GM21737 (cell line): Measurements from ENCODE around the gene SCLY.
"Not testable (repeated sequence)": the region's sequence is repeated elsewhere in the genome, so short reads cannot be mapped to it uniquely, and the experiment has no call there.

Experiments
- ATAC-seq: cut with Tn5 transposase; IDR thresholded peaks from one replicate; pipeline ENCODE4 v1.9.1; 2021; ENCODE audit warnings: mild to moderate bottlenecking, moderate library complexity; ENCODE audit not compliant: unreplicated experiment

The SCLY gene

DNA sequence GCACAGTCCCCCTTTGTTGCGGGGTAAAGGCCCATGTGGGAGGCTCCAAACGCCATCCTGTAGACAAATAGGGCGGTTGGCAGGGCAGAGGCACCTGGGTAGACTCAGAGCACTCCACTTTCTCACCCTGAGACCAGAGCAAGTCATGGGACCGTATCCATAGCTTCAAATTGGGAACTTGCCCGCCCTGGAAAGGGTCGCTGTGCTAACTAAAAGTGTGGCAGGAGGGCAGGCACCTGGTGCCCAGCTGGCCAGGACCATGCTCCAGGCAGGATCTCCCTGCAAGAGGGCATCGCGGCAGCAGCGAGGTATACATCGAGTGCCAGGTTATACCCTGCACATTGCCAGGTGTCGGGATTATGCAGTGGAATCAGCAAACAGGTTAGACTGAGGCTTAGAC is 20.8 kb upstream of the SCLY start:
- no peak for ATAC-seq

DNA sequence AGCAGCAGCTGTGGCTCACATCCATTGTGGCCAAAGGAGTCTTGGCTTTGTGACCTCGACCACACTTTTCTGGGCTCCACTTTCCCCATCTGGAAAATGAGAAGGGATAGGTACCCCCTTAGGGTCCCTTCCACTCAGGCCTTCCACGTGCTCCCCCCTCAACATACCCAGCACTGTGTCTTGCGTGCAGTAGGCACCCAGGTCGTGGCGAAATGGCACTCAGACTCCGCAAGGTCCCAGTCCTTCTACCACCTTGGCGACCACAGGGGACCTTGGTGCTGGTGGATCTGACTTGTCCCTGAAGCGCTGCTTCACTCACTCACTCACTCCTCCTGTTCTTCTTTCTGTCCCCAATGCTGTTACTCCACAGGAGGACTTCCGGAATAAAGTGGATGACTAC is 19.9 kb upstream of the SCLY start:
- no peak for ATAC-seq

DNA sequence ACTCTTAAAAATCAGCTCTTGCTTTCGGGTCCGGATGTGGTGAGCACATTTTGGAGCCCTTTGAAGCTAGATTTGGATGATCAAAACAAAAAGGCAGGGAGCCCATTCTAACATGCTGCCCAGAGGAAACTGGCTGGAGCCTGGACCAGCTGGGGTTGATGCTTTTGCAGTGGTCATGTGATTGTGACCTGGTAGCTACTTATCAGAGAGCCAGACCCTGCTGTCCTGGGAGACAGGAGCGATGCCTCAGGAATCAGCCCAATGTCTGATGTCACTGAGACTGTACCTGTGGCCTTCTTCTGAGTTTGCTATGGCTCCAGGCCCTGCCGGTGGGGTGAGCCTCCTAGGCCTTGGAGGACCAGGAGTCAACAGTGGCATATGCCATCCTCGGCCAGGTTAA is 18.7 kb upstream of the SCLY start:
- ATAC-seq: no peak

DNA sequence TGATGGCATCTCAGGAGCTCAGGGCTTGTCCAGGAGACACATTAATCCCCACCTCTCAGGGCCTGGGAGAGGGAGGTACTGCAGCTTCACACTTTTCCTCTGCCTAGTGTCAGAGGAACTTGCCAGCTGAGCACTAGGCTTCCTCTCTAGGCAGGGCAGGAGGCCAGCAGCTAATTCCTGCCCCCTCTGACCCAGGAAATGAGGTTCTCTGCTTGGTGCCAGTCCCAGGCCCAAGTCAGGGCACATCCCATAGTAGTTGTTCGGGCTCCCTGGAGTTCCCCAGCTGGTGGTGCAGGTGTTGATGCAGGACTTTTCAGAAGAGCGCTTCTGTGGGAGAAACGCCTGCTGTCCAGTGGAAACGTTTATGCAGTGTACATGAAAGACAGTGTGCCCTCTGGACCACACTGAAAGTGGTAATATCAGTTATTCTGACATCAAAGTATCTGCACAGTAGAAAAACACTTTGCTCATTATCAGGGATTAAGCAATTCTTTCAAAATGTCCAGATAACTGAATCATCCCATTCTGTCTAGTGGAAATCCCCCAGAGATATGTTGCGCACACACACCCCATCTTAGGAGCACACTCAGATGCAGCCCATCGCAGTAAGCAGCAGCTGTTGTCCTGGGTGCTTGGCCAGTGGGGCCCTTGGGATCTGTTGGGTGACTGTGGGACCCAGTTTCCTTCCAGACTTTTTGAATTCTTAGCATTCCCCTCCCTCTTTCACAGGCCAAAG is 17.8 kb upstream of the SCLY start:
- ATAC-seq: no peak

DNA sequence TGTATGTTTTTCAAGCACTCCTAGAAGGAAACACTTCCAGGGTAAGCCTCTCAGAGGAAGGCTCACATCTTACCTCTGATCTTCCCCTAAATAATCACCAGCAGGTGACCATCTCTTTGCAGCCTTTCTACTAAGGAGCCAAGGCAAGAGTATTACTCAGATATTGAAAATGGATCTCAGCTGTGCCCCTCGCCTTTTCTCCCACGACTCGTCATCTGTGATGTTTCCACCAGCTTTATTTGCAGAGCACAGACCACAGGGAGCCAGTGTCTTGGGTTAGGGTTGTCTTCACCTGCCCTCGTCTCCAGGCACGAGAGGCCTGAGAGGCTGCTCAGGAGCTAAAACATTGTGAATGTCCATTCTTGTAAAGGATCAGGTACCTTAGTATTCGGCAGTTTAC is 16.9 kb upstream of the SCLY start:
- ATAC-seq: no peak

DNA sequence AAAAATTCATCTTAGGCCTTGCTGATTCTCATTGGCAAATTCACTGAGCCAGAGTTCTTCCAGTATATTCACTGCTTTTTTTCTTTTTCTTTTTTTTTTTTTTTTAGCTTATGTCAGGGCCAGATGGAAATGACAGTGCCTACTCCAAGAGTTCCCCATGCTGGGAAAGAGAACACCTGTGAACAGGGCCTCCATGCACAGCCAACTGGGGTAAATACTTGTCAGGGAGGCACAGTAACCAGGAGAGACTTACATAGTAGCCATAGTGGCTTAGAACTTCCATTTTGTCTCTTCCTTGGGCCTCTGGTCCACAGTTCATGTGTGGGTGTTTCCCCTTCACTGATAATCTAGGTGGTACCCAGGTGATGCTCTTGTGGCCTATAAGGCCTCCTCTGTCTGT is 15.2 kb upstream of the SCLY start:
- no peak for ATAC-seq

DNA sequence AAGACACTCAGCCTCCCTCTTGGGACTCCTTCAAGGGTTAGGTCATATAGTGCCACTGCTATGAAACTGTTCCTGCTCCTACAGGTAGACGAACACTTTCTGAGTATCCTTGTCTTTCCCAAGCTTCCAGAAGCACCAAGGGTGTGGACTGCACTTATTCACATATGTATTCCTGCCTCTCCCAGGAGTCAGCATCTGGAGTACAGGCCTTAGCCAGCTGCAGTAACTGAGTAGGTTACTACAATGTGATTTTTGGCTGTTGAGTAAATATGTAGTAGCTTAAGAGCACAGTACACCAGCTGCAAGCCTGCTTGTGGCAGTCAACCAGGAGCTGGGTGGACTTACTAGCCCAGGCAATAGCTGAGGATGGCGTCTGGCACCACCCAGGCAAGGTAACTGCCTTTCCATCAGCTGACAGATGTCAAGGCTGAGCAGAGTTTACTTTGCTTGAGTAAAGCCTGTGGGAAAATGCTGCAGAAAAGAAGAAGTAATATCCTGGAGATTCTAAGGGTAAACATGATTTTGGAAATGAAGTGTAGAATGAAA is 14.0 kb upstream of the SCLY start:
- no peak for ATAC-seq

DNA sequence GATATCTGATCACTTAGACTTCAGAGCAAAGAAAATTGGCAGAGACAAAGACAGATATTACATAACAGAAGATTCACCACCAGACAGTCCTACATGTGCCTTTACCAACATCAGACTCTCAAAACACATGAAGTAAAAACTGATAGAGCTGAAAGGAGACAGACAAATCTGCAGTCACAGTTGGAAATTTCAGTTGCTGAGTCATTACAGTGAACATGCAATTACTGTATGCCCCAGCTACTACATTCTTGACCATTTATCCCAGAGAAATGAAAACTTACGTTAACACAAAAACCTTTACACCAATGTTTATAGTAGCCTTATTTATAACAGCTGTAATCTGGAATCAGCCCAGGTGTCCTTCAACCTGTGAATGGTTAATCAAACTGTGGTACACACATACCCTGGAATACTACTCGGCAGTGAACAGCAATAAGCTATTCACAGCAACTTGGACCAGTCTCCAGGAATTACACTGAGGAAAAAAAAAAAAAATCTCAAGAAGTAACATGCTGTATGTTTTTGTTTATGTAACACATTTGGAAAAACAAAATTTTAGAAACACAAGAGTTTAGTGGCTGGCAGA is 7.5 kb upstream of the SCLY start:
- ATAC-seq: no peak

DNA sequence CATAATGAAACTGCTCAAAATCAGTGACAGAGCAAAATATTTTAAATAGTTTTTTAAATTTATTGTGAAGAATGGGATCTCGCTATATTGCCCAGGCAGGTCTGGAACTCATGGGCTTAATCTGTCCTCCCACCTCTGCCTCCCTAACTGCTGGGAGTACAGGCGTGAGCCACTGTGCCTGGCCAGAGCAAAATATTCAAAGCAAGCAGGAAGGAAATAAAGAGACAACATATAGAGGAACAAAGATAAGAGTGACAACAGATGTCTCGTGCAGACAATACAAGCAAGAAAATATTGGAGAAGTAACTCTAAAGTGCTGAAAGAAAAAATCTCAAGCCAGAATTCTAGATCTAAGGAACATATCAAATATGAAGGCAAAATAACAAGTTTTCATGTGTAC is 5.0 kb upstream of the SCLY start:
- no peak for ATAC-seq

DNA sequence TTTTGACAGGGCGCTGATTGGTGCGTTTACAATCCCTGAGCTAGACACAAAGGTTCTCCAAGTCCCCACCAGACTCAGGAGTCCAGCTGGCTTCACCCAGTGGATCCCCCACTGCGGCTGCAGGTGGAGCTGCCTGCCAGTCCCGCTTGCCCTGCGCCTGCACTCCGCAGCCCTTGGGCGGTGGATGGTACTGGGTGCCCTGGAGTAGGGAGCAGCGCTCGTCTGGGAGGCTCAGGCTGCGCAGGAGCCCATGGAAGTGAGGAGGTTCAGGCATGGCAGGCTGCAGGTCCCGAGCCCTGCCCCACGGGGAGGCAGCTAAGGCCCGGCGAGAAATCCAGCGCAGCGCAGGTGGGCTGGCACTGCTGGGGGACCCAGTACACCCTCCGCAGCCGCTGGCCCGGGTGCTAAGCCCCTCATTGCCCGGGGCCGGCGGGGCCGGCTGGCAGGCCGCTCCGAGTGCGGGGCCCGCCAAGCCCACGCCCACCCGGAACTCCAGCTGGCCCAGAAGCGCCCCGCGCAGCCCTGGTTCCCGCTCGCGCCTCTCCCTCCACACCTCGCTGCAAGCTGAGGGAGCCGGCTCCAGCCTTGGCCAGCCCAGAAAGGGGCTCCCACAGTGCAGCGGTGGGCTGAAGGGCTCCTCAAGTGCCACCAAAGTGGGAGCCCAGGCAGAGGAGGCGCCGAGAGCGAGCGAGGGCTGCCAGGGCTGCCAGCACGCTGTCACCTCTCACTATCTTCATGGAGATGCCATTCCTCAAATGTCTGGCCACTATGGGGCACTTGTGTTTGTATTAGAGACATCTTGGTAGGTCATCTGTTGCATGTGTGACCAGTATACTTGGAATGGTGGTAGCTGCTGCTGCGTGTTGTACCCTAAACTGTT is 2.9 kb upstream of the SCLY start:
- ATAC-seq: not testable (repeated sequence)

DNA sequence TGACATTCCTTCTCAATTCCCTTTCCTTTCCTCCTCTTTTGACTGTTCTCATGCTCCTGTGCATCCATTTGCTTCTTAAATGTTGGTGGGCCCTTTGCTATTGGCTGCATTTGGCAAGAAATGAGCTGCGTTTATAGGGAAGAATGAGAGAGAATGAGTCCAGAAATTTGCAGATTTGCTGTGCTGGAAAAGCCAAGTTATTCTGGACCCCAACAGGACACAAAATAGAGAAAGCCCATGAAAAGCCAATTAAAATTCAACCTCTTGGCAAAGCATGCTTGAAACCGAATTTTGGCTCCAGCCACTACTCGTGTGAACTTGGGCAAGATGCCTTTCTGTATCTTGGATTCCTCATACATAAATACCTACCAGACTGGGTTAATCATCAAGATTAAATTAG is 1.3 kb upstream of the SCLY start:
- ATAC-seq: no peak

DNA sequence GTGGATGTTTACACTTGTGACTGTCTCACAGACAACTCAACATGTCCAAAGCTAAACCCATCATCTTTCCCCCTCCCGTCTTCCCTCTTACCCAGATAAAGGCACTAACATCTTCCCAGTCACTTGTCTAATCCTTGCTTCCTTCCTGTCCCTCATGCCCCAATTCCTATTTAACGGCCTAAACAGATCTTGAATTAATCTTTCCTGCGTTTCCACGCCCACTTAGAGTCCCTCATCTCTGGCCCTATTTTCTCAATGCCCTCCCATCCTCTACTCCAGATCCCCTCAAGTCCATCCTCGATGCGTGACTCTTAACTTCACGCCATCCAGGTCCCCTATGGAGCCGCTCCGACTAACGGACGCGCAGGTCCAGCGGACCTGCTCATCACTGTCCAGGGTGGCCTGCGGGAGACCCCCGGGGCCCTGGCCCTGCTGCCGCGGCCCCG is 682 bp upstream of the SCLY start:
- no peak for ATAC-seq

DNA sequence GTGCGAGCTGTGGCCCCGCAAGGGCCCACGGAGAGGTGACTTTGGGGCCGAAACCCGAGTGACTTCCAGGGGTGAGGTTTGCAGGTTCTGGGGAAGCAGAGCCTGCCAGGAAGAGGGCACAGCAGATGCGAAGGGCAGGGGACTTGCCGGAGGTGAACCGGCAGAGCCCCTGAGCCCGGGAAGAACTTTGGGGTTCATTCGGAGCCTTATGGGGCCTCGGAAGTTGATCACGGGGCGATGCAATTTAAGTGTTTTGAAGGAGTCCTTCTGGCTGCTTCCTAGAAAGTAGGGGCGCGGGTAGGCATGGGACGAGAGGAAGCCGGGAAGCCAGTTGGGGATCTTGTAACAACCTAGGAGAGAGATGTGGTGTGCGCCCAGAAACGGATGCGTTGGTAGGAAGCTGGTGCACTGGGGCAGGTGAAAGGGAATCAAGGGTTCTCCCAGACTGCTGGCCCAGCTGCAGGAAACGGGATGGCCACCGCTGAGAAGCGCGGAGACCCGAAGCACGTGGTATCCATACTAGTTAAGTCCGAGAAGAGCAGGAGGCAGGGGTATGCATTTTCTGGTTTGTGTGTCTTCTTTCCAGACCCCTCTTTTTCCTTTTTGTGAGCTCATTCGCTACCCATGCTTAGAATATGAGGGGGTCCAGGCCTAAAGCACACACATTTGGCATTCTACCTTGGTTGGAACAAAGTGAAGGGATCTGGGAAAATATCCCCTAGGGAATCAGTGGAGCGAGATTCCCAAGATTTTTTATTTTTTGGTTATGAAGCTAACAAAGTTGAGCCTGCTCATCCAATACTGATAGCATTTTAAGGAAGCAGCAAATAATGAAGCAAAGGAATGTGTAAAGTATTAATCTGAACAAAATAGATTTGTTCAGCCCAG is 758 bp downstream of the SCLY start:
- ATAC-seq: peak; percentile 14

DNA sequence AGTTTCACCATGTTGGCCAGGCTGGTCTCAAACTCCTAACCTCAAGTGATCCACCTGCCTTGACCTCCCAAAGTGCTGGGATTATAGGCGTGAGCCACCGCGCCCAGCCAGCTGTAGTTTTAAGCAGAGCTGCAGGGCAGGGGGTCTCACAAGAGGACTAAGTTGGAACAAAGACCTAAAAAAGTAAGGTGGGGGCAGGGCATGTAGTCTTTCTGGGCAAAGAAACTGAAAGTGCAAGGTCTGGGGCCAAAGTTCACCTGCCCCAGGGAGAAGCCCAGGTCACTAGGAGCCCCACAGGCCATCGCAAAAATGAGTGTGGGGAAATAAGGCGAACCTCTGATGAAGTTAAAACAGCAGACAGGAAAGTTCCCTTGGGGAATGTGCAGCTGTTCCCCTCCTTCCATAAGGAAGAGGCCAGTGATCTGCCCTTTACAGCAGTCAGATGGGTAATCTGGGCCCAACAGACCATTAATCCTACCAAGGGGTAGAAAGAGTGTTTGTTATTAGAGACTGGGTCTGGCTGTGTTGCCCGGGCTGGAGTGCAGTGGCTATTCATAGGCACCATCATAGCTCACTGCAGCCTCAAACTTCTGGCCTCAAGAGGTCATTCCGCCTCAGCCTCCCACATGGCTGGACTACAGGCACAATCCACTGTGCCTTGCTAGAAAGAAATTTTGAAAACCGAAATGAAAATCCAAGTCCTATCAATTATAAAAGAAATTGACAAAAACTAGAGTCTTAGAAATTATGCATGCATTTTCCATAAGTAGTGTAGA is 2.8 kb downstream of the SCLY start:
- no peak for ATAC-seq

DNA sequence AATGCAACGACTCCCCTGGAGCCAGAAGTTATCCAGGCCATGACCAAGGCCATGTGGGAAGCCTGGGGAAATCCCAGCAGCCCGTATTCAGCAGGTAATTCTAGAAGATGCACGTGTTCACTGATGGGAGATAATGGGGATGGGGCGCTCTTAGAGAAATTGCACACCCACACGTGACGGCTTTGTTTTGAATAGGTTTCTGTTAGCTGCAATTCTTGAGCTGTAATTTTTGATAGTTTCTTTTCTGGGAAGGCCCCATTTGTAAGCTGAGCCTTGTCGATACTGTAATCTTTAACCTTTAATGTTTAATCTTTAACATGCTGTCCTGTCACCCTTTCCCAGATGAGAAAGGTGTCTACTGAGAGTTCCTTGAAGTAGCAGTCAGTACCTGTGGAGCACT is 3.6 kb downstream of the SCLY start:
- no peak for ATAC-seq

DNA sequence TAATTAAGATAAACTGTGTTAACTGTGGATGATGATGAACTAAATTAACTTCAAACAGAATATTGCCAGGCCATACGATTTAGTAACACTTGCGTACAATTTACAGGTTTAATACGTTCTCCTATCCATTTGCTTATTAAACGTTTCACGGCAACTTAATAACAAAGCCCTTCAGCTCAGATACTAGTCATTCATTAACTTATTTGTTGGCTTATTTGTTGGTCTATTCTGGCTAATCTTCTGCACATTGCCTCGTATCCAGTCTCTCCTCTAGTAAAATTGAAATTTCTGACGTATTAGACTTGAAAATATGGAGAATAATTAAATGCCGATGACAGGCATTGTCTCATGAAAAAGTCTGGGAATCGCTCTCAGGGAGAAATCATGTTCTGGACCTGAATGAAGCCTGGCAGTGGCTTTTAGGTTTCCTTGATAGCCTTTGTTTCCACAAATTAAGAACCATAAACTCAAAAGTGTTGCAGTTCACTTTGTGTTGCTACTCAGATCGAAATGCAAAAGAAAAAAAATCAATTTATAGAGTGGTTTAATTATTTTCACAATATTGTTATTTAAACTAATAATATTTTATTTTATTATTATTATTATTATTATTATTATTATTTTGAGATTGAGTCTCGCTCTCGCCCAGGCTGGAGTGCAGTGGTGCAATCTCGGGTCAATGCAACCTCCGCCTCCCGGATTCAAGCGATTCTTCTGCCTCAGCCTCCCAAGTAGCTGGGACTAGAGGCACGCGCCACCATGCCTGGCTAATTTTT is 4.5 kb downstream of the SCLY start:
- ATAC-seq: no peak

DNA sequence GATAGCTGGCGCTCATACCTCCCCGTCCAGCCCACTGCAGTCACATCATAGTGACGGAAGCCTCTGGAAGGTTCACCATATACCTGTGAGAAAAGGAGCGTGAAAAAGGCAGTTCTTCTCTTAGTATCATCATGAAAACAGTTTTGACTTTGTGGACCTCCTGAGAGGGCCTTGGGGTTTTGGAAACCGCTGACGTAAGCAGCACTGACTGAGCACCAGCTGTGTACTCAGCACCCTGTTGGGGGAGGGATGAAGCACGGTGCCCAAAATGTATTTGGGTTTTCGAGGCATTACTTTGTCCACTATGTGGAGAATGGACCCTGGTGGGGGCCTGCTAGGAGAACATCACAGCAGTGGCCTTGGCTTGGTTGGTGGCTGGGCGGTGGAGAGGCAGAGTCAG is 5.4 kb downstream of the SCLY start:
- no peak for ATAC-seq

DNA sequence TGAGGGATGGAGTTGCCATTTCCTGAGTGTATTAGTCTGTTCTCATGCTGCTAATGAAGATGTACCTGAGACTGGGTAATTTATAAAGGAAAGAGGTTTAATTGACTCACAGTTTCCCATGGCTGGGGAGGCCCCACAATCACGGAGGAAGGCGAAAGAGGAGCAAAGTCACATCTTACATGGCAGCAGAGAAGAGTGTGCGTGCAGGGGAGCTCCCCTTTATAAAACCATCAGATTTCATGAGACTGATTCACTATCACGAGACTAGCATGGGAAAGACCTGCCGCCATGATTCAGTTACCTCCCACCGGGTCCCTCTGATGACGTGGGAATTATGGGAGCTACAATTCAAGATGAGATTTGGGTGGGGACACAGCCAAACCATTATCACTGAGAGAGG is 5.9 kb downstream of the SCLY start:
- not testable (repeated sequence) for ATAC-seq

DNA sequence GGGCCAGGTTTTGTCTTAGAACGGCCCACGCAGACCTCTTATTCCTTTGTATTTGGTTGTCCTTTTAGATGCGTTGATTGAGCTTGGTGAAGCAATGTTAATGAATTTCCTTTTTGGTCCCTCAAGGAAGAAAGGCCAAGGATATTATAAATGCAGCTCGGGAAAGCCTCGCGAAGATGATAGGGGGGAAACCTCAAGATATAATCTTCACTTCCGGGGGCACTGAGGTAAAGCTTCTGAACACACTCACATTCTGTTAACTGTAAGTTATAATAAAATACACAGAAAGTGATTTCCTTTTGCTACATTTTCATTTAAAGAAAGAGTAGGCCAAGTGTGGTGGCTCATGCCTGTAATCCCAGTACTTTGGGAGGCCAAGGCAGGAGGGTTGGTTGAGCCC is 7.1 kb downstream of the SCLY start:
- no peak for ATAC-seq
